ENCODE data around the gene SDHB.

Gene SDHB

DNA sequence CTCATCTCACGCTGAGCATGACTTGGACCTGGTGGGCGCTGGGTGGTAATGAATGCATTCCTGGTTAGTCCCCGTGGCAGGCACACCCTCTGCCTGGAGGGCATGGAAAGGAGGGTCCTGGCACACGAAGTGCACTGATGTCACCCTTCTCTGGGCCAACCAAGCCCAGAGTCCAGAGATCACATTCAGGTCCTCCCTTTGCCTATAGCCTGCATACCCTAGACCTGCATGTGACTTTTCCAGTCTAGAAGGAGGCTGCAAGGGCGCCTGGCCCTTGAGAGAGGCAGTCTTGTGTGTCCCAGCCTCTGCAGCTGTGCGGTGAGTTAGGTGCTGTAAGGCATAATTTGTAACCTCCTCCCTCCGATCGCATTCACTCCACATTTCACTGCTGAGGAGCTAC is 43.3 kb upstream of the SDHB start:
- no peak for TF ChIP-seq CTCF (IDR thresholded peaks at IDR 0.05; ENCODE audit: control insufficient read depth, extremely low read depth, insufficient read depth)
- no peak for DNase-seq (ENCODE audit: low read depth)
- H3K4me3 ChIP-seq (ENCODE audit: low read depth, low read length): no peak overlapping the region

DNA sequence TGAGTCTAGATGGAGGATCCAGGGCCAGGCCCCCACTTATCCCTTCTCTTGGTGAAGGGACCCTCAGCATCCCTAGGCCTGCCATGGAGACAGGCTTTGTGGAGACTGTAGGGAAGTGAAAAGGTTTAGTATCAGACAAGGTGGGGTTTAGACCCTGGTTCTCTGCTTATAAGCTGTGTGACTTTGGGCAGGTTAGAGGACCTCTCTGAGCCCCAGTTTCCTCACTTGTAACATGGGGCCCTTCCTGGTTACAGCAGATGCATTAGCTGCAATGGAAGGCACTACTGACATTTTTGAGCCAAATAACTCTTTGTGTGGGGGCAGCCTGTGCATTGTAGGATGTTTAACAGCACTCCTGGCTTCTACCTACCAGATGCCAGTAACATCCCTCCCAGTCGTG is 42.8 kb upstream of the SDHB start:
- no peak for TF ChIP-seq CTCF (IDR thresholded peaks at IDR 0.05; ENCODE audit: control insufficient read depth, extremely low read depth, insufficient read depth)
- no peak for DNase-seq (ENCODE audit: low read depth)
- no peak overlapping the region for H3K4me3 ChIP-seq (ENCODE audit: low read depth, low read length)

DNA sequence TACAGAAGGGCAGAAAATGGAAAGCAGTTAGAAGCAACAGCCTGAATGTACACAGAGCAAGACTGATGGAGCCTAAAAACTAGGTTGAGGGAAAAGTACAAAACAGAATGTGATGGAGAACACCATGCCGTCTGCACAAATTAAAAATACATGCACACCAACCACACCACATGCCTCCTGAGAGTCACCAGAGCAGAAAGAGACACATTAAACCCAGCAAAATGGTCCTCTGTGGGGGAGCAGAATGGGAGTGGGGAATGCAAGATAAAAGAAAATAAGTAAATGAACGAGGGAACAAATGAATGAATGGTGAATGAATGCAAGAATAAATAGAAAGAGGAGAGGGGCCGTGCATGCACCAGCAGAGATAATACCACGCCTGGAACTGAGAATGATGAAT is 41.3 kb upstream of the SDHB start:
- TF ChIP-seq CTCF (IDR thresholded peaks at IDR 0.05; ENCODE audit: control insufficient read depth, extremely low read depth, insufficient read depth): no peak
- H3K4me3 ChIP-seq (ENCODE audit: low read depth, low read length): no peak overlapping the region
- no peak for DNase-seq (ENCODE audit: low read depth)

DNA sequence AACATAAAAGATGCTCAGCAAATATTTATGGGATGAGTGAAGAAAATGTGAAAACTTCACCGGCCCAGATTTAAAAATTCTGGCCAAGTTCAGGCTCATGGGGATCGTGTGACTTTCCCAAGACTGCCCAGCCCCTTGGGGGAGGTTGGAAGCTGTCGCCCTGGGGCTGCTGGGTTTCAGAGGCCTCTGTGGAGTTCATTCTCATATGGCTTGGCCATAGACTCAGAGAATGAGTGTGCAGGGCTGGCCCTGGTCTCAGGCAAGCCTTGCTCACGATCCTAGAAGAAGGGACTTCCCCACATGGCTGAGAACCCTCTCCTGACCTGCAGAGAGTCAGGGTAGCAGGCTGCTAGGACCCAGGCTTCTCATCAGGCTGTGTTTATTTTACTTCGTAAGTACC is 40.8 kb upstream of the SDHB start:
- no peak overlapping the region for H3K4me3 ChIP-seq (ENCODE audit: low read depth, low read length)
- DNase-seq (ENCODE audit: low read depth): no peak
- TF ChIP-seq CTCF (IDR thresholded peaks at IDR 0.05; ENCODE audit: control insufficient read depth, extremely low read depth, insufficient read depth): no peak

GRCh38 chr1:17093822-17094393 is 40.1 kb upstream of the SDHB start:
- no peak overlapping the region for H3K4me3 ChIP-seq (ENCODE audit: low read depth, low read length)
- no peak for TF ChIP-seq CTCF (IDR thresholded peaks at IDR 0.05; ENCODE audit: control insufficient read depth, extremely low read depth, insufficient read depth)
- DNase-seq (ENCODE audit: low read depth): no peak

- no peak overlapping the region for H3K4me3 ChIP-seq (ENCODE audit: low read depth, low read length)
- no peak for TF ChIP-seq CTCF (IDR thresholded peaks at IDR 0.05; ENCODE audit: control insufficient read depth, extremely low read depth, insufficient read depth)
These were observed 37.4 kb upstream of the SDHB start for GRCh38 chr1:17091252-17091651.

DNA sequence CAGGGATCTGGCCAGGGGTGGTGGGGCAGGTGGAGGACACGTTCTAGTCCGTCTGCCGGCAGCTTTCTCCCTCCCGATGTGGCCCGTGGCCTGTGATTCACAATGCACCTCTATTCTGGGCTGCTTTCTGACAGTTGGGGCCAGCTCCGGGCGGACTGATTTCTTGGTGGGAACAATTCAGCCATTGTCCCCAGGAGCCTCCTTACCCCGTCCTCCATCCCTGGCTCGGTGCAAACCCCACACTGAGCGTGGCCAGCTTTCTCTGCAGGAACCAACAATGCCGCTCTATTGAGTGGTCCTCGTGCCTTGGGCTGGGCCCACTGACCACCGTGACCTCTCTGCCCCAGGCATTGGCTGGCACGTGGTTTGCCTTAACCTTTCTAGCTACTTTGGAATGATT is 35.7 kb upstream of the SDHB start:
- no peak overlapping the region for H3K4me3 ChIP-seq (ENCODE audit: low read depth, low read length)
- TF ChIP-seq CTCF (IDR thresholded peaks at IDR 0.05; ENCODE audit: control insufficient read depth, extremely low read depth, insufficient read depth): no peak
- no peak for DNase-seq (ENCODE audit: low read depth)

More at GRCh38 chr1:17091252-17091651, 37.4 kb upstream of the SDHB start:
- no peak for DNase-seq (ENCODE audit: low read depth)
